ENCODE results near the gene MPDU1.

GRCh38 chr17:7569571-7569970 is 14.1 kb upstream of the MPDU1 start:
- TF ChIP-seq POLR2AphosphoS5 (IDR thresholded peaks at IDR 0.05; ENCODE audit: insufficient read depth in 1 of 2, low read depth in 1 of 2) (no peak), POLR2A (IDR thresholded peaks at IDR 0.05) (no peak), CTCF (IDR thresholded peaks at IDR 0.05) (no peak)

Data from vagina (tissue), 2 donors.